ENCODE results near the gene TCAIM. TPM values are rescaled to one million over a fixed set of nuclear protein-coding genes. Genes with fewer than 3 reads are reported as not detected.

The TCAIM gene
- total RNA-seq, 2 experiments from 2014 or later: 2.9 to 4.2 TPM

GRCh38 chr3:44309500-44309899 is 29.1 kb upstream of the TCAIM start:
- Histone ChIP-seq H3K9me3 (ENCODE audit: control insufficient read depth in 1 of 2, insufficient read depth in 1 of 2, low read length in 2 of 2) (no peaks in the 10 kb centered on the region), H3K27ac (ENCODE audit: low read depth in 1 of 2, low read length in 2 of 2) (no peak overlapping the region), H3K36me3 (ENCODE audit: insufficient read depth, low read length) (no peaks in the 10 kb centered on the region), H3K27me3 (ENCODE audit: control insufficient read depth in 1 of 2, insufficient read depth in 2 of 2, low read length in 2 of 2) (peaks cover 0 to 2% of the 10 kb centered on the region in 2 experiments), H3K4me1 (ENCODE audit: insufficient read depth, low read length) (no peaks in the 10 kb centered on the region), H3K4me3 (ENCODE audit: low read length) (no peak overlapping the region)
- Mint-ChIP-seq H3K27ac (no peak overlapping the region), H3K27me3 (peaks cover 14% of the 10 kb centered on the region), H3K9me3 (no peaks in the 10 kb centered on the region), H3K36me3 (ENCODE audit: low read depth) (no peaks in the 10 kb centered on the region), H3K4me3 (no peak overlapping the region), H3K4me1 (ENCODE audit: low read depth) (no peaks in the 10 kb centered on the region)
- TF ChIP-seq CTCF (IDR thresholded peaks at IDR 0.05): no peak
- intact Hi-C loops (cut with DNase I, micrococcal nuclease): no loop called here
- POLR2A ChIA-PET: no interaction called here
- DNase-seq: no peak
- CTCF ChIA-PET: no interaction called here
- no peak for ATAC-seq (ENCODE audit: poor library complexity)

- no peak overlapping the region for H3K27ac Mint-ChIP-seq
Measured at GRCh38 chr3:44318891-44319311, 19.7 kb upstream of the TCAIM start.

GRCh38 chr3:44321335-44321734 is 17.2 kb upstream of the TCAIM start:
- no peak overlapping the region for H3K27ac ChIP-seq (ENCODE audit: low read depth in 1 of 2, low read length in 2 of 2)
- no peak overlapping the region for H3K4me3 ChIP-seq (ENCODE audit: low read length)
- H3K9me3 ChIP-seq (ENCODE audit: control insufficient read depth in 1 of 2, insufficient read depth in 1 of 2, low read length in 2 of 2): no peaks in the 10 kb centered on the region
- Mint-ChIP-seq H3K4me3 (no peak overlapping the region), H3K9me3 (no peaks in the 10 kb centered on the region), H3K27ac (no peak overlapping the region), H3K4me1 (ENCODE audit: low read depth) (no peaks in the 10 kb centered on the region), H3K27me3 (peaks cover 17% of the 10 kb centered on the region), H3K36me3 (ENCODE audit: low read depth) (no peaks in the 10 kb centered on the region)
- POLR2A ChIA-PET: no interaction called here
- no peaks in the 10 kb centered on the region for H3K36me3 ChIP-seq (ENCODE audit: insufficient read depth, low read length)
- ATAC-seq (ENCODE audit: poor library complexity) (no peak), DNase-seq (no peak)
- CTCF ChIA-PET: no interaction called here
- TF ChIP-seq CTCF (IDR thresholded peaks at IDR 0.05): no peak
- no peaks in the 10 kb centered on the region for H3K27me3 ChIP-seq (ENCODE audit: control insufficient read depth in 1 of 2, insufficient read depth in 2 of 2, low read length in 2 of 2)
- peaks cover 3% of the 10 kb centered on the region for H3K4me1 ChIP-seq (ENCODE audit: insufficient read depth, low read length)
- intact Hi-C loops (cut with DNase I, micrococcal nuclease): loop anchor here in 1 of 2 experiments (10.0 kb wide), 1 partner anchor 113 kb away; no protein-coding TSS in a partner anchor

More at GRCh38 chr3:44318891-44319311, 19.7 kb upstream of the TCAIM start:
- intact Hi-C loops (cut with DNase I, micrococcal nuclease): no loop called here
- Mint-ChIP-seq H3K36me3 (ENCODE audit: low read depth) (no peaks in the 10 kb centered on the region), H3K9me3 (no peaks in the 10 kb centered on the region), H3K4me1 (ENCODE audit: low read depth) (no peaks in the 10 kb centered on the region), H3K4me3 (no peak overlapping the region), H3K27me3 (peaks cover 11% of the 10 kb centered on the region)
- no peak for TF ChIP-seq CTCF (IDR thresholded peaks at IDR 0.05)
- Histone ChIP-seq H3K36me3 (ENCODE audit: insufficient read depth, low read length) (no peaks in the 10 kb centered on the region), H3K27ac (ENCODE audit: low read depth in 1 of 2, low read length in 2 of 2) (no peak overlapping the region), H3K27me3 (ENCODE audit: control insufficient read depth in 1 of 2, insufficient read depth in 2 of 2, low read length in 2 of 2) (no peaks in the 10 kb centered on the region), H3K4me1 (ENCODE audit: insufficient read depth, low read length) (peaks cover 3% of the 10 kb centered on the region), H3K9me3 (ENCODE audit: control insufficient read depth in 1 of 2, insufficient read depth in 1 of 2, low read length in 2 of 2) (no peaks in the 10 kb centered on the region), H3K4me3 (ENCODE audit: low read length) (no peak overlapping the region)
- POLR2A ChIA-PET: no interaction called here
- DNase-seq: no peak
- CTCF ChIA-PET: no interaction called here
- no peak for ATAC-seq (ENCODE audit: poor library complexity)

Data from CD4-positive, alpha-beta T cell (primary cell).